Stimulated activated CD8-positive, alpha-beta memory T cell treated with anti-CD3 and anti-CD28 coated beads, Interleukin-12 subunit alpha, Interleukin-12 subunit beta, amount 100 ng/mL, for 1 hour (primary cell): ENCODE measurements around the gene TNFAIP6.
"Not testable (repeated sequence)": the region's sequence is repeated elsewhere in the genome, so short reads cannot be mapped to it uniquely, and the experiment has no call there.

Experiments
- DNase-seq: peaks from one replicate; pipeline ENCODE4 v3.0.0-alpha.2; 2020; ENCODE audit warnings: low read depth

TNFAIP6 gene

DNA sequence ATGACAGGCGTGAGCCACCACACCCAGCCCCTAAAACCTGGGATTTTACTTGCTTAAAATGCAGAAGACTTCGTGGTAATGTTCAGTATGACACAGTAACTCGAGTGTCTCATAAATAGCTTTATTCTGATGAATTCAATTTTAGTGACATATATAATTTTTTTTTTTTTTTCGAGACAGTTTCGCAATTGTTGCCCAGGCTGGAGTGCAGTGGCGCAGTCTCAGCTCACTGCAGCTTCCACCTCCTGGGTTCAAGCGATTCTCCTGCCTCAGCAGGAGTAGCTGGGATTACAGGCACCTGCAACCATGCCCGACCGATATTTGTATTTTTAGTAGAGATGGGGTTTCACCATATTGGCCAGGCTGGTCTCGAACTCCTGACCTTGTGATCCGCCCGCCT lies 64.3 kb downstream of the TNFAIP6 start:
- not testable (repeated sequence) for DNase-seq

DNA sequence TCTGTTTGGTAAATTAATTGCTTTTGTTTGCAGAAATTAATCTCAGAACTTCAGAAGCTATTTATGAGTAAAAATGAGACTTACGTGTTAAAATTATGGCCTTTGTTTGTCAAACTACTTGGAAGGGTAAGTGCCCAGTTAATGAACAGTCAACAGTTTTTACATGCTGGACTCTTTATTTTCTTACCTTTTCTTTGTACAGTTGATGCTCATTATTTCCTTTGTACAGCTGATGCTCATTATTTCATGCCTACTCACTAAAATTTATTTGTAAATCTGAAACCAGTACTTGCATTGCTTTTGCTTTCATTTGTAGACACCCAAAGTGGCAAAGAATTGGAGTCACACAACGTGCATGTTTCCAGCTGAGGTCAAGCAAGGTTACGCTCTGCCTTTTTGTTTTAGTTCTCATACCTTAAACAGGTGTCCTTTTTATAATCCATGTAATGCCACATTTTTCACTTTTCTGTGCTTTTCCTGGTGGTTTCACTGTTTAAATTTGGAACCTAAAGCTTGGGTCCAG lies 65.6 kb downstream of the TNFAIP6 start:
- no peak for DNase-seq

- DNase-seq: no peak
Observed at GRCh38 chr2:151423760-151424159, 66.4 kb downstream of the TNFAIP6 start.
